Cardiac fibroblast (primary cell): Measurements from ENCODE around the gene MON1B.

Experiments
- DNase-seq, 2 donors: peaks; one replicate each; pipeline versions ENCODE4 v3.0.0 to v3.0.0-alpha.2; 2010; ENCODE audit warnings: low read depth in 2 of 2
- H3K4me3 ChIP-seq, 2 donors: replicated peaks in 1 of 2; 1 replicate in 1 of 2; 2 replicates in 1 of 2; pipeline ENCODE4 v1.5.1; 2011; ENCODE audit warnings: low read depth in 2 of 2, low read length in 2 of 2, mild to moderate bottlenecking in 2 of 2, moderate library complexity in 1 of 2
- TF ChIP-seq, protein P1 (sequence below): IDR thresholded peaks from one replicate; pipeline ENCODE4 v1.5.1; 2011; ENCODE audit warnings: low read depth, mild to moderate bottlenecking, low read length, inconsistent platforms

MON1B gene

DNA sequence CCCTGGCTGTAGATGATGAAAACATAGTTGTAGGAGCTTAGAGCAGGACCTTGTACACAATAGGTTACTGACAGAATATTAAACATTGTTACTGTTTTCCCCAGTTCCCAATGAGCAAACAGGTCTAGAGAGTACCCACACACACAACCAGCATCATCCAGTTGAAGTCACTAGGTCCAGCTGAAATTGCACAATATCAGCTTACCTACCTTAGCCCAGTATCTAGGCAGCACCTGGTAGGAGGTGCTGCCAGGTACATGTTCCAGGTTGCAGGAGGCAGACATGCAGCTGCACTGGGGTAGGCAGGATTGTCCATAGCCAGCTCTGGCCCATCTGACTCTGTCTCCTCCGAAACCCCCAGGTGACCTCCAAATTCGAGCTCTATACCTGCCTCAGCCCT is 6.8 kb downstream of the MON1B start:
- TF ChIP-seq, protein P1, sequence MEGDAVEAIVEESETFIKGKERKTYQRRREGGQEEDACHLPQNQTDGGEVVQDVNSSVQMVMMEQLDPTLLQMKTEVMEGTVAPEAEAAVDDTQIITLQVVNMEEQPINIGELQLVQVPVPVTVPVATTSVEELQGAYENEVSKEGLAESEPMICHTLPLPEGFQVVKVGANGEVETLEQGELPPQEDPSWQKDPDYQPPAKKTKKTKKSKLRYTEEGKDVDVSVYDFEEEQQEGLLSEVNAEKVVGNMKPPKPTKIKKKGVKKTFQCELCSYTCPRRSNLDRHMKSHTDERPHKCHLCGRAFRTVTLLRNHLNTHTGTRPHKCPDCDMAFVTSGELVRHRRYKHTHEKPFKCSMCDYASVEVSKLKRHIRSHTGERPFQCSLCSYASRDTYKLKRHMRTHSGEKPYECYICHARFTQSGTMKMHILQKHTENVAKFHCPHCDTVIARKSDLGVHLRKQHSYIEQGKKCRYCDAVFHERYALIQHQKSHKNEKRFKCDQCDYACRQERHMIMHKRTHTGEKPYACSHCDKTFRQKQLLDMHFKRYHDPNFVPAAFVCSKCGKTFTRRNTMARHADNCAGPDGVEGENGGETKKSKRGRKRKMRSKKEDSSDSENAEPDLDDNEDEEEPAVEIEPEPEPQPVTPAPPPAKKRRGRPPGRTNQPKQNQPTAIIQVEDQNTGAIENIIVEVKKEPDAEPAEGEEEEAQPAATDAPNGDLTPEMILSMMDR = no peak
- no peak for DNase-seq

DNA sequence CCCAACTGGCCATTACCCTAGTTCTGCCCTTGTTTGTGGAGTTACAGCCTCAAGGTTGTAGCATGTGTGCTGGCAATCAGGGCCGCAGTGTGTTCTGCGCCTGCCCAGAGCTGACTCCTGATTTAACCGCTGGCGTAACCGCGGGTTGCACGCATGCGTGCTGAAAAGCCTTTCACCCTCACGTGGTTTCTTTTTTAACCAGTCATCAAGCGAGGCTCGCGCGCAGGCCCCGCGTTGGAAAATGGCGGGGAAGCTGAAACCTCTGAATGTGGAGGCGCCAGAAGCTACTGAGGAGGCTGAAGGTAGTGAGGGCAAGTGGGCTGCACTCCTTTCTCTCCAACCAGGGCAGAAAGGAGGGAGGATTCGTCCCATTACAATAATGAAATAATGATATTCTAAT is 8.2 kb downstream of the MON1B start, which contains the start of gene SYCE1L:
SYCE1L (plus strand) TSS at position 198 of the 400 bp plus-strand sequence; CDS start at position 242, 44 bp downstream.
- DNase-seq = no peak
- H3K4me3 ChIP-seq = no peak within 1 kb of the TSS
- TF ChIP-seq, protein P1 = no peak

More for the DNA sequence above, 6.8 kb downstream of the MON1B start:
- no peak overlapping the region for H3K4me3 ChIP-seq

DNA sequence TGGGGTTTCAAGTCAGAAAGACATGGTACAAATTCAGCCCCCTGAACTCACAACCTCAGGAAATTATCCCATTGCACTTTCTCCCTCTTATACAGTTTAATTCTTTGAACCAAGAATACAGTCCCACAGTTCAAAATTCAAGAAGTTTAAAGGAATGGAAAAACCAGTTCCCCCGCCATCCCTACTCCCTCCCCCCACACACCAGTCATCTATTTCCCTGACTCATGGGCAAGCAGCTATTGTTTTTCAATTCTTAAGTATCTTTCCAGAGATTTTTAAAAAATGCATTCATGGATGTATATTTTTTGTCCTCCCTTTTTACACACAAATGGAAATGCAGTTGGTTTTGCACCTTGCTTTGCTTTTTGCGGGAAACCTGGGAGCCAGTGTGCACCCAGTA is 15.5 kb downstream of the MON1B start:
- no peak overlapping the region for H3K4me3 ChIP-seq
- TF ChIP-seq, protein P1 = no peak
- DNase-seq = peak in 1 of 2 donors; percentile 17

DNA sequence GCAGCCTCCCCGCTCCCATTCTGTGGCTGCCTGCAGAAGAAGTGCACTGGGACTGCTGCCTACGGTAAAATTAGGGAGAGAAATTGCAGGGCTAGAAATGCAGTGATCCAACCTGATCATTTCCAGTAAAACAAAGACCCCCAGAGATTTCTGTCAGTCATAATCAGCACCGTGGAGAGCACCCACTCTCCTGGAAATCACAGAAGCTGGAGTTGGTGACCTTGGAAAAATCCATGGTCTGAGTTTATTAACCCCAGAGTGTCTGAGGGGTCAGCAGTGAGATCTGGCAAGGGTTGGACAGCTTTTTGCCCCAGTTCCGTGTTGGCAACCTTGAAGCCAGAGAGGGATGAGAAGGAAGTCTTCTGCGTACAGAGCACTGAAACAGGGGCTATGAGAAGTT is 16.0 kb downstream of the MON1B start:
- no peak for DNase-seq
- no peak overlapping the region for H3K4me3 ChIP-seq
- TF ChIP-seq, protein P1 = no peak

DNA sequence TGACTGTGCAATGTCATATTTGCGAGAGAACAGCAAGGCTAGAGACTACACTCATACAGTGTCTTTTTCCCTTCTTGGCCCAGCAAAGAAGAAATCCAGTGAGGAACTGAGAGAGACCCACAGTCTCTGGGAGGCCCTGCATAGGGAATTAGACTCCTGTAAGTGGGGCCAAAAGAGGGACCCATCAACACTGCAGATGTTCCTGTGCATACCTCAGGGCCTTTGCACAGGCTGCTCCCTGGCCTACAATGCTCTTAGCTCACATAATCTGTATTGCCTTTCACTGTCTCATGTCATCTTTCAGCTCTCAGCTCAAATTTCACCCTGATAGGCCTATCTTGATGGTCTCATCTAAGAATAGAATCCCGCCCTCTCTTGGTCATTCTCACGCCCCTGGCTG is 17.4 kb downstream of the MON1B start:
- no peak for DNase-seq
- TF ChIP-seq, protein P1 = no peak
- H3K4me3 ChIP-seq = no peak overlapping the region

DNA sequence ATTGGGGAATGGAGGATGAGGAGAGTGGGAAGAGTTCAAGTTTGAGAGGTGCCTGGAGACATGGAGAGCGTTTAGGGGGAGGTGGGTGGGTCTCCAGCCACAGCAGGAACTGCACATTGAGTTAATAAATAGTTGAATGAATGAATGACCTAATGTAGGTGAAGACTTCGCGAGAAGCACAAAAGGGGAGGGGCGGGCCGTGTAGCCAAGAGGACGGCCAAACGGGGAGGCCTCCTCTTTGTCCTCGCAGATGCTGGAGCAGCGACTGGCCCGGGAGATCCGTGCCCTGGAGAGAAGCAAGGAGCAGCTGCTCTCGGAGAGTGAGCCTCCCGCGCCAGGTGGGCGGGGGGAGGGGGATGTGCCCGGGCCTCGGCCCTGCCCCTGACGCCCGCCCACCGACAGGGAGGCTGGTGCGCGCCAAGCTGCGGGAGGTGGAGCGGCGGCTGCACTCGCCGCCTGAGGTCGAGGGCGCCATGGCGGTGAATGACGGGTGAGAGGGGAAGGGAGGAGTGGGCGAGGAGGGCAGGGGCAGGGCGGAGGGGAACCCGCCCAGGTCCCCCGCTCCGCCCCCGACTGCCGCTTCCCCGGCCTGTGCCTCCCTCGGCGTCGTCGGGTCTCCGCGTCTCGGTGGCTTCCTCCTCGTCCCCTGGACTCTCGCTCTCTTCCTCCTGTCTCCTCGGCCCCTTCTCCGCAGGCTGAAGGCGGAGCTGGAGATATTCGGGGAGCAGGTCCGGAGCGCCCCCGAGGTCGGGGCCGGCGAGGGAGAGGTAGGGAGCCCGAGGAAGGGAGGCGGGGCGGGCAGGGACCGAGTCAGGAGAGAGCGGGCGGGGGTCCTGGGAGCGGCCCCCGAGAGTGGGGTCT is 21.1 kb downstream of the MON1B start:
- TF ChIP-seq, protein P1 = no peak
- H3K4me3 ChIP-seq = peak overlapping the region; percentile 54 to 62
- DNase-seq = peak; percentile 12 to 38
